SK-N-SH (cell line): Measurements from ENCODE around the gene HSD17B11. TPM values are rescaled to one million over a fixed set of nuclear protein-coding genes. Genes with fewer than 3 reads are reported as not detected.

ENCODE experiments used
- CTCF ChIA-PET: fragments of 300-600, 350-600 bp; formaldehyde crosslinking; extraction: SDS; loops from one replicate; lab custom pipeline; 2021; lab: Yijun Ruan, JAX
- POLR2A ChIA-PET: fragments of 350-600 bp; sonication (Branson Sonifier 250); formaldehyde crosslinking; extraction: SDS; loops from one replicate; lab custom pipeline; 2020; ENCODE audit warnings: antibody characterized with exemption, inconsistent platforms; lab: Yijun Ruan, JAX
- DNase-seq: peaks from one replicate; pipeline ENCODE4 v3.0.0; 2012
- H2AFZ ChIP-seq: fragments of 200-600 bp; sonication (generic); 2 replicates; pipeline ENCODE4 v1.8.1; 2016; ENCODE audit warnings: antibody characterized with exemption, mild to moderate bottlenecking, low read depth
- H3F3A ChIP-seq: fragments of 200-600 bp; sonication (generic); replicated peaks from 2 replicates; pipeline ENCODE3; 2016; ENCODE audit warnings: antibody characterized with exemption, mild to moderate bottlenecking; ENCODE audit not compliant: insufficient read depth
- H3K27ac ChIP-seq, 2 experiments: fragments of 200-500 bp in 1 of 2; fragments of 200-600 bp in 1 of 2; sonication (Bioruptor generic) in 1 of 2; sonication (generic), shearing (Covaris generic) in 1 of 2; 2 replicates each; pipeline versions ENCODE4 v1.5.1 to v1.6.1; 2014 to 2016; ENCODE audit warnings: low read depth in 2 of 2, inconsistent platforms in 1 of 2, low read length in 1 of 2, mild to moderate bottlenecking in 1 of 2, mixed read lengths in 1 of 2
- H3K27me3 ChIP-seq: fragments of 200-600 bp; sonication (generic), shearing (Covaris generic); 2 replicates; pipeline ENCODE4 v1.6.1; 2016; ENCODE audit warnings: mixed run types; ENCODE audit not compliant: insufficient read depth
- H3K36me3 ChIP-seq, 2 experiments: fragments of 200-500 bp in 1 of 2; fragments of 200-600 bp in 1 of 2; sonication (Bioruptor generic) in 1 of 2; sonication (generic) in 1 of 2; replicated peaks in 1 of 2; 2 replicates each; pipeline versions ENCODE3 to v1.5.1; 2014 to 2016; ENCODE audit warnings: low read length in 1 of 2, mild to moderate bottlenecking in 1 of 2; ENCODE audit not compliant: insufficient read depth in 2 of 2, control insufficient read depth in 1 of 2
- H3K4me1 ChIP-seq, 2 experiments: fragments of 200-500 bp in 1 of 2; fragments of 200-600 bp in 1 of 2; sonication (Bioruptor generic) in 1 of 2; sonication (generic), shearing (Covaris generic) in 1 of 2; 2 replicates each; pipeline versions ENCODE4 v1.5.1 to v1.6.1; 2014 to 2016; ENCODE audit warnings: low read depth in 1 of 2, low read length in 1 of 2, mixed run types in 1 of 2; ENCODE audit not compliant: insufficient read depth in 2 of 2, control insufficient read depth in 1 of 2
- H3K4me2 ChIP-seq: fragments of 200-600 bp; sonication (generic), shearing (Covaris generic); 2 replicates; pipeline ENCODE4 v1.6.1; 2017; ENCODE audit warnings: mixed run types
- H3K4me3 ChIP-seq, 2 experiments: fragments of 200-500 bp in 1 of 2; fragments of 200-600 bp in 1 of 2; sonication (Bioruptor generic) in 1 of 2; sonication (generic), shearing (Covaris generic) in 1 of 2; 2 replicates each; pipeline versions ENCODE4 v1.5.1 to v1.8.1; 2014 to 2016; ENCODE audit warnings: low read depth in 2 of 2, inconsistent platforms in 1 of 2, low read length in 1 of 2, mild to moderate bottlenecking in 1 of 2, mixed read lengths in 1 of 2, moderate library complexity in 1 of 2
- H3K79me2 ChIP-seq: fragments of 200-600 bp; sonication (generic); 2 replicates; pipeline ENCODE4 v1.8.1; 2017; ENCODE audit warnings: mild to moderate bottlenecking; ENCODE audit not compliant: insufficient read depth
- H3K9ac ChIP-seq: fragments of 200-600 bp; sonication (generic); 2 replicates; pipeline ENCODE4 v1.6.1; 2017; ENCODE audit warnings: mixed run types
- H3K9me2 ChIP-seq: fragments of 200-600 bp; sonication (generic); 2 replicates; pipeline ENCODE4 v1.6.1; 2017; ENCODE audit warnings: mixed run types
- H3K9me3 ChIP-seq: fragments of 200-600 bp; sonication (generic); 2 replicates; pipeline ENCODE4 v1.6.1; 2017; ENCODE audit warnings: mixed run types, mild to moderate bottlenecking, moderate library complexity
- H4K20me1 ChIP-seq: fragments of 200-600 bp; sonication (generic); 2 replicates; pipeline ENCODE4 v1.6.1; 2017; ENCODE audit warnings: mild to moderate bottlenecking, mixed run types; ENCODE audit not compliant: insufficient read depth
- EP300 ChIP-seq, 2 experiments: IDR thresholded peaks; 2 replicates each; pipeline versions ENCODE4 v1.4.0 to v1.6.1; 2012; ENCODE audit warnings: borderline replicate concordance in 1 of 2, low read depth in 1 of 2, low read length in 1 of 2
- EZH2phosphoT487 ChIP-seq: fragments of 200-600 bp; sonication (generic); IDR thresholded peaks from 2 replicates; pipeline ENCODE4 v1.6.1; 2017; ENCODE audit warnings: low read depth, mixed run types, mild to moderate bottlenecking, antibody characterized with exemption, moderate library complexity, borderline replicate concordance
- GABPA ChIP-seq: IDR thresholded peaks from 2 replicates; pipeline ENCODE4 v1.4.0; 2012; ENCODE audit warnings: low read depth, mild to moderate bottlenecking
- JUND ChIP-seq: IDR thresholded peaks from 2 replicates; pipeline ENCODE4 v1.4.0; 2012
- MEF2A ChIP-seq: IDR thresholded peaks from 2 replicates; pipeline ENCODE4 v1.4.0; 2012; ENCODE audit warnings: low read depth, borderline replicate concordance
- NFIC ChIP-seq: IDR thresholded peaks from 2 replicates; pipeline ENCODE4 v1.4.0; 2012; ENCODE audit warnings: borderline replicate concordance
- POLR2AphosphoS5 ChIP-seq: IDR thresholded peaks from 2 replicates; pipeline ENCODE4 v1.6.1; 2012; ENCODE audit warnings: low read depth, low read length
- RXRA ChIP-seq: IDR thresholded peaks from 2 replicates; pipeline ENCODE4 v1.4.0; 2012; ENCODE audit warnings: low read depth, mild to moderate bottlenecking, borderline replicate concordance
- TAF1 ChIP-seq: IDR thresholded peaks from 2 replicates; pipeline ENCODE4 v1.6.1; 2012; ENCODE audit warnings: low read depth, mild to moderate bottlenecking, low read length, moderate library complexity, borderline replicate concordance
- YY1 ChIP-seq: IDR thresholded peaks from 2 replicates; pipeline ENCODE4 v1.4.0; 2012; ENCODE audit warnings: low read depth, mild to moderate bottlenecking
- WGBS: methylation state at CpG from one replicate; pipeline ENCODE4 v1.1.6; 2017; ENCODE audit warnings: low lambda C conversion rate; 5-methylcytosine and 5-hydroxymethylcytosine counted together
- polyA plus RNA-seq, 3 experiments: library from polyadenylated mRNA; depleted of rRNA; stranded (reverse); fragments of >200 nt; gene quantifications; 2 replicates each; pipeline ENCODE4 v1.2.3, GENCODE V29; 2012
- TF ChIP-seq, protein P1 (sequence below): fragments of 150-350 bp; IDR thresholded peaks from 2 replicates; pipeline ENCODE4 v1.6.1; 2017; ENCODE audit warnings: antibody characterized with exemption, low read length, low read depth, borderline replicate concordance
- TF ChIP-seq, protein P2 (sequence below): IDR thresholded peaks from 2 replicates; pipeline ENCODE4 v1.6.1; 2012; ENCODE audit warnings: mild to moderate bottlenecking, low read depth, low read length, moderate library complexity

HSD17B11 gene
- polyA plus RNA-seq, 1 of the 3 experiments (the other 2 are of a cell fraction), result 13.2 TPM

DNA sequence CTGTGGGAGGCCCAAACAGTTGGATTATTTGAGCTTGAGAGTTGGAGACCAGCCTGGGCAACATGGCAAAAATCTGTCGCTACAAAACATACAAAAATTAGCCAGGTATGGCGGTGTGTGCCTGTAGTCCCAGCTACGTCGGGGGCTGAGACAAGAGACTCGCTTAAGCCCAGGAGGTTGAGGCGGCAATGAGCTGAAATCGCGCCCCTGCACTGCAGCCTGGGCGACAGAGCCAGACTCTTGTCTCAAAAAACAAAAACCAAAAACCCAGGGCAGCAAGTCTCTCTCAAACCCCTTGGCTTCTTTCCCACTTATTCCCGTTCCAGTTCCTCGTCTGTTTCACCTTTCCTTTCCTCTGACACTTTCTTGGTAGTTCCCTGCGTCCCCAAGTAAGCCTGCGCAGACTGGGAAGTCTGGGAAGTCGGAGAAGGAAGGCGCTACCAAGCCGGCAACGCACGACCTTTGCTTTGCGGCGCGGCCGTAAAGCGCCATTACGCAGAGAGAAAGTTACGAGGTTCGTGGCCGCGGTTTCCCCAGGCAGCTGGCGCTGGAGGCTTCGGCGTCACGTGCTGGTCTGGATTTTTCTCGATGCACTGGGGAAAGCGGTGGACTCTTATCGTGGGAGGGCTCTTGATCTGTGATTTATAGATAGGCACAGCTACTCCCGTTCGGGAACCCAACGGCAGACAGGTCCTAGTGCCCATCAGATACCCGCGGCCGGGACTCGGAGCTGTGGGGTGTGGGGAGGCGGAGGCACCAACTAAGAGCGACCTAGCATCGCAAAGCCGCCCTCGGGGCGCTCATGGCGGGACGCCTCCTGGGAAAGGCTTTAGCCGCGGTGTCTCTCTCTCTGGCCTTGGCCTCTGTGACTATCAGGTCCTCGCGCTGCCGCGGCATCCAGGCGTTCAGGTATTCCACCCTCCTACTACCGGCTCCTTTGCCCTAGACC, 31.4 kb upstream of the HSD17B11 start, which contains the start of gene NUDT9 (continued):
- TF ChIP-seq YY1 (peak; percentile 46; the same call in 1 of the 2 replicates), GABPA (peak; percentile 53), TAF1 (peak; percentile 83), POLR2AphosphoS5 (peak; percentile 91), NFIC (peak; percentile 18), MEF2A (no peak)
- TF ChIP-seq, protein P1, sequence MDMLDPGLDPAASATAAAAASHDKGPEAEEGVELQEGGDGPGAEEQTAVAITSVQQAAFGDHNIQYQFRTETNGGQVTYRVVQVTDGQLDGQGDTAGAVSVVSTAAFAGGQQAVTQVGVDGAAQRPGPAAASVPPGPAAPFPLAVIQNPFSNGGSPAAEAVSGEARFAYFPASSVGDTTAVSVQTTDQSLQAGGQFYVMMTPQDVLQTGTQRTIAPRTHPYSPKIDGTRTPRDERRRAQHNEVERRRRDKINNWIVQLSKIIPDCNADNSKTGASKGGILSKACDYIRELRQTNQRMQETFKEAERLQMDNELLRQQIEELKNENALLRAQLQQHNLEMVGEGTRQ, result peak; percentile 66
- TF ChIP-seq, protein P2, sequence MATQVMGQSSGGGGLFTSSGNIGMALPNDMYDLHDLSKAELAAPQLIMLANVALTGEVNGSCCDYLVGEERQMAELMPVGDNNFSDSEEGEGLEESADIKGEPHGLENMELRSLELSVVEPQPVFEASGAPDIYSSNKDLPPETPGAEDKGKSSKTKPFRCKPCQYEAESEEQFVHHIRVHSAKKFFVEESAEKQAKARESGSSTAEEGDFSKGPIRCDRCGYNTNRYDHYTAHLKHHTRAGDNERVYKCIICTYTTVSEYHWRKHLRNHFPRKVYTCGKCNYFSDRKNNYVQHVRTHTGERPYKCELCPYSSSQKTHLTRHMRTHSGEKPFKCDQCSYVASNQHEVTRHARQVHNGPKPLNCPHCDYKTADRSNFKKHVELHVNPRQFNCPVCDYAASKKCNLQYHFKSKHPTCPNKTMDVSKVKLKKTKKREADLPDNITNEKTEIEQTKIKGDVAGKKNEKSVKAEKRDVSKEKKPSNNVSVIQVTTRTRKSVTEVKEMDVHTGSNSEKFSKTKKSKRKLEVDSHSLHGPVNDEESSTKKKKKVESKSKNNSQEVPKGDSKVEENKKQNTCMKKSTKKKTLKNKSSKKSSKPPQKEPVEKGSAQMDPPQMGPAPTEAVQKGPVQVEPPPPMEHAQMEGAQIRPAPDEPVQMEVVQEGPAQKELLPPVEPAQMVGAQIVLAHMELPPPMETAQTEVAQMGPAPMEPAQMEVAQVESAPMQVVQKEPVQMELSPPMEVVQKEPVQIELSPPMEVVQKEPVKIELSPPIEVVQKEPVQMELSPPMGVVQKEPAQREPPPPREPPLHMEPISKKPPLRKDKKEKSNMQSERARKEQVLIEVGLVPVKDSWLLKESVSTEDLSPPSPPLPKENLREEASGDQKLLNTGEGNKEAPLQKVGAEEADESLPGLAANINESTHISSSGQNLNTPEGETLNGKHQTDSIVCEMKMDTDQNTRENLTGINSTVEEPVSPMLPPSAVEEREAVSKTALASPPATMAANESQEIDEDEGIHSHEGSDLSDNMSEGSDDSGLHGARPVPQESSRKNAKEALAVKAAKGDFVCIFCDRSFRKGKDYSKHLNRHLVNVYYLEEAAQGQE, result peak; percentile 41; the same call in 1 of the 2 replicates

DNA sequence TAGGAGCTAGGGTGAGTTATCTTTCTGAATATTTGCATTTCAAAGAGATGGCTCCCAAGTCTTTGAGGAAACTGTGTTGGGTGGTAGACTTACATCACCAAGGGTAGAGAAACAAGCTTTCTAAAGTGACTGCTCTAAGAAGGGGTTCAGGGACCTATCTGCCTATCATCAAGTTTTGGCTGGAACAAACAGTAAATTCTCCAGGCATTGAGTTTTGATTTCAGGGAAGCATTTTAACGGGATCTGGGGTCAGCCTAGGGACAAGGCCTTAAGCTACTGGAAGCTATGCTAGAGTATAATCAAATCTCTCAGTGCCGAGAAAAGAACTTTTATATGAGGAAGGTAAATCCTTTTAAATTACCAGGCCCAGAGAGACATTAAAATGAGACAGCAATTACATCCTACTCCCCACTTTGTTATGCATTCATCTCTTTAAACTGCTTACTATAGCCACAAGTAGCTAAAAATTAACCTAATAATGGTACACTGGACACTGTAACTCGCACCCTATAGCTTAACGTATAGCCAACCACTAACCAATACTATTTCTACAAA, 29.4 kb upstream of the HSD17B11 start:
- H3K9ac ChIP-seq, result no peak overlapping the region
- no peak overlapping the region for H3K4me3 ChIP-seq
- no peak overlapping the region for H3K27ac ChIP-seq
- TF ChIP-seq RXRA, result no peak
- TF ChIP-seq EP300 (IDR thresholded peaks at IDR 0.05; ENCODE audit: borderline replicate concordance in 1 of 2, low read depth in 1 of 2, low read length in 1 of 2), result no peak
- no peak for TF ChIP-seq JUND
- no peak for TF ChIP-seq EZH2phosphoT487
- no peaks in the 10 kb centered on the region for H3F3A ChIP-seq
- H3K4me1 ChIP-seq, result peaks cover 6% of the 10 kb centered on the region in 2 experiments; a peak in 1 of 4 replicates
- H3K9me3 ChIP-seq, result no peaks in the 10 kb centered on the region
- no peaks in the 10 kb centered on the region for H3K27me3 ChIP-seq
- DNase-seq, result no peak
- peaks cover 27% of the 10 kb centered on the region for H3K79me2 ChIP-seq
- no peaks in the 10 kb centered on the region for H3K9me2 ChIP-seq
- 80% methylated on average over 4 of the region's 4 CpGs for WGBS
- H2AFZ ChIP-seq, result no peak overlapping the region
- ChIA-PET CTCF (interaction anchor here (1.3 to 1.5 kb wide), 2 partner anchors 29 to 553 kb away, joined by 3 to 4 read pairs; partner anchors contain the start of gene HSD17B11), POLR2A (no interaction called here)
- no peak overlapping the region for H3K4me2 ChIP-seq
- H3K36me3 ChIP-seq, result no peaks in the 10 kb centered on the region
- H4K20me1 ChIP-seq, result no peaks in the 10 kb centered on the region
